ENCODE data around the gene NUDT21.

GRCh38 chr16:56426585-56426984 lies 24.5 kb downstream of the NUDT21 start:
- TF ChIP-seq POLR2A (IDR thresholded peaks at IDR 0.05; ENCODE audit: low read depth, low read length) (no peak), CTCF (IDR thresholded peaks at IDR 0.05 in 2 of 3, conservative IDR thresholded peaks at IDR 0.05 in 1 of 3; ENCODE audit: control insufficient read depth in 2 of 3, extremely low read depth in 1 of 3, insufficient read depth in 1 of 3, low read depth in 3 of 3, low read length in 3 of 3) (no peak), USF2 (IDR thresholded peaks at IDR 0.05; ENCODE audit: borderline replicate concordance, low read depth, low read length) (no peak), NR2C1 (IDR thresholded peaks at IDR 0.05) (no peak), STAT3 (IDR thresholded peaks at IDR 0.05; ENCODE audit: low read depth, low read length) (no peak), CEBPB (IDR thresholded peaks at IDR 0.05; ENCODE audit: borderline replicate concordance in 1 of 2, low read depth in 2 of 2, low read length in 2 of 2) (no peak), RFX5 (IDR thresholded peaks at IDR 0.05; ENCODE audit: low read depth, low read length) (no peak), ZNF274 (IDR thresholded peaks at IDR 0.05; ENCODE audit: insufficient read depth, insufficient read length) (no peak), EZH2 (IDR thresholded peaks at IDR 0.05; ENCODE audit: borderline replicate concordance, control insufficient read depth, low read depth, low read length) (no peak), MAX (IDR thresholded peaks at IDR 0.05; ENCODE audit: low read depth, low read length) (no peak), SRF (IDR thresholded peaks at IDR 0.05; ENCODE audit: low read depth in 2 of 2, low read length in 2 of 2) (no peak)

Measured in GM12878 (cell line).